ENCODE results near the gene MPDU1.
A peak's percentile ranks its signal among the peaks of the same experiment; 100 is the strongest.
"Not testable (repeated sequence)": the region's sequence is repeated elsewhere in the genome, so short reads cannot be mapped to it uniquely, and the experiment has no call there.

MPDU1 gene

GRCh38 chr17:7580604-7581575, 2.8 kb upstream of the MPDU1 start:
- DNase-seq (ENCODE audit: low read depth, low spot score), result no peak

- DNase-seq (ENCODE audit: low read depth, low spot score), result no peak
Measured at GRCh38 chr17:7582396-7583252, 1.0 kb upstream of the MPDU1 start.

- no peak for DNase-seq (ENCODE audit: low read depth, low spot score)
Measured at GRCh38 chr17:7586673-7587419, 3.2 kb downstream of the MPDU1 start.

- DNase-seq (ENCODE audit: low read depth, low spot score), result no peak
Measured at GRCh38 chr17:7587420-7588151, 3.9 kb downstream of the MPDU1 start.

GRCh38 chr17:7588553-7589203, 5.0 kb downstream of the MPDU1 start:
- DNase-seq (ENCODE audit: low read depth, low spot score), result no peak

- DNase-seq (ENCODE audit: low read depth, low spot score), result no peak
Measured at GRCh38 chr17:7589204-7589868, 5.7 kb downstream of the MPDU1 start.

- no peak for DNase-seq (ENCODE audit: low read depth, low spot score)
Measured at GRCh38 chr17:7589891-7590691, 6.4 kb downstream of the MPDU1 start, which contains the start of gene SOX15. Gene SOX15 (minus strand): TSS chr17:7590094. CDS start chr17:7589676, 418 bp downstream.

- DNase-seq (ENCODE audit: low read depth, low spot score), result peak; percentile 78
Measured at GRCh38 chr17:7590743-7591142, 7.1 kb downstream of the MPDU1 start.

- no peak for DNase-seq (ENCODE audit: low read depth, low spot score)
Measured at GRCh38 chr17:7591596-7591995, 7.9 kb downstream of the MPDU1 start.

- no peak for DNase-seq (ENCODE audit: low read depth, low spot score)
Measured at GRCh38 chr17:7592422-7593021, 8.9 kb downstream of the MPDU1 start.

GRCh38 chr17:7593296-7593695, 9.6 kb downstream of the MPDU1 start:
- DNase-seq (ENCODE audit: low read depth, low spot score), result no peak

GRCh38 chr17:7597561-7597960, 13.9 kb downstream of the MPDU1 start:
- DNase-seq (ENCODE audit: low read depth, low spot score), result not testable (repeated sequence)

- DNase-seq (ENCODE audit: low read depth, low spot score), result no peak
Measured at GRCh38 chr17:7606280-7606679, 22.6 kb downstream of the MPDU1 start.

GRCh38 chr17:7610641-7611040, 27.0 kb downstream of the MPDU1 start:
- no peak for DNase-seq (ENCODE audit: low read depth, low spot score)

GRCh38 chr17:7611635-7612293, 28.1 kb downstream of the MPDU1 start:
- no peak for DNase-seq (ENCODE audit: low read depth, low spot score)

- DNase-seq (ENCODE audit: low read depth, low spot score), result no peak
Measured at GRCh38 chr17:7612294-7612640, 28.6 kb downstream of the MPDU1 start.

GRCh38 chr17:7613769-7614424, 30.2 kb downstream of the MPDU1 start:
- DNase-seq (ENCODE audit: low read depth, low spot score), result no peak
